SHP77 treated with DMSO at 0.1 percent for 48 hours (cell line): ENCODE data around the gene IFNG-AS1.

Experiments
- DNase-seq: peaks from one replicate; lab custom pipeline; 2025; lab: John Stamatoyannopoulos, UW

Gene IFNG-AS1

GRCh38 chr12:67994046-67994445 is 4.8 kb downstream of the IFNG-AS1 start:
- DNase-seq: no peak

- DNase-seq: no peak
Measured at GRCh38 chr12:67996347-67996746, 7.1 kb downstream of the IFNG-AS1 start.

- DNase-seq: no peak
Measured at GRCh38 chr12:67998379-67998778, 9.1 kb downstream of the IFNG-AS1 start.

GRCh38 chr12:67999244-67999643 is 10.0 kb downstream of the IFNG-AS1 start:
- DNase-seq: no peak

GRCh38 chr12:68001486-68002466 is 12.5 kb downstream of the IFNG-AS1 start:
- DNase-seq: no peak

- DNase-seq: no peak
Measured at GRCh38 chr12:68003777-68004176, 14.5 kb downstream of the IFNG-AS1 start.

GRCh38 chr12:68007033-68007432 is 17.8 kb downstream of the IFNG-AS1 start:
- DNase-seq: no peak

- no peak for DNase-seq
Measured at GRCh38 chr12:68007466-68007865, 18.2 kb downstream of the IFNG-AS1 start.

GRCh38 chr12:68011206-68011881 is 22.1 kb downstream of the IFNG-AS1 start:
- DNase-seq: no peak

- DNase-seq: no peak
Measured at GRCh38 chr12:68011882-68012207, 22.6 kb downstream of the IFNG-AS1 start.

- no peak for DNase-seq
Measured at GRCh38 chr12:68012712-68013111, 23.5 kb downstream of the IFNG-AS1 start.

GRCh38 chr12:68013181-68013580 is 23.9 kb downstream of the IFNG-AS1 start:
- no peak for DNase-seq

GRCh38 chr12:68016136-68016535 is 26.9 kb downstream of the IFNG-AS1 start:
- DNase-seq: no peak

GRCh38 chr12:68018315-68018714 is 29.1 kb downstream of the IFNG-AS1 start:
- DNase-seq: no peak

GRCh38 chr12:68020049-68020448 is 30.8 kb downstream of the IFNG-AS1 start:
- DNase-seq: no peak

GRCh38 chr12:68020699-68021098 is 31.5 kb downstream of the IFNG-AS1 start:
- no peak for DNase-seq

- no peak for DNase-seq
Measured at GRCh38 chr12:68028647-68029046, 39.4 kb downstream of the IFNG-AS1 start.

- no peak for DNase-seq
Measured at GRCh38 chr12:68030248-68030647, 41.0 kb downstream of the IFNG-AS1 start.

GRCh38 chr12:68031174-68031573 is 41.9 kb downstream of the IFNG-AS1 start:
- no peak for DNase-seq

- no peak for DNase-seq
Measured at GRCh38 chr12:68031881-68032739, 42.9 kb downstream of the IFNG-AS1 start.

- no peak for DNase-seq
Measured at GRCh38 chr12:68034567-68034966, 45.3 kb downstream of the IFNG-AS1 start.

GRCh38 chr12:68036642-68037041 is 47.4 kb downstream of the IFNG-AS1 start:
- DNase-seq: no peak
